Measurements from ENCODE around the gene TRIM31.

DNA sequence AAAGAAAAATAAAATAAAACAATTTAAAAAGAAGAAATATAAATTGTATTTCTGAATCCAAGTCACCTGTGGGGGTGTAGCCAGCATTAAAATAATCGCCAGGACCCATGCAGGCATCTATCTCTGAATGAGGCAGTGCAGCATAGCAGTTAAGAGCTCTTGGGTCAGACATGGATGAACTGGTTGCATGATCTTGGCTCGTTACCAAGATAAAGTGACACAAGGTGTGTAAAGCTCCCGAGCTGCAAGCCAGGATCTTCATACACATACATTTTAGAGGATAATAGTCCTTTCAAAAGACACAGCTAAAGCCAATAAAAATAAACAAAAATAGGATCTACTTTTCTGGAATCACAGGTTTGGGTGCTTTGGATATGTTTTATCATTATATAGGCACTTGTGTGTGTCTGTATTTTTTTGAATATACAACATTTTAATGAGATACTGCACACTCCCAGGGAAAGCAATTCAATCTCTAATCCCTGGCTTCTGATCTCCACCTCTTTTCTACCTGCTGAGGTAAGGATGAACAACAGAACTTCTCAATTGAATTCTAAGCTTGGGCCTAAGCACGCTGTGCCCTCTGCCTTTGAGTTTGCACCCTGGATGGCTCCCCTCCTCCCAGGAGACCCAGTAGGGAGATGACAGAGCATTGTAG lies 39.3 kb upstream of the TRIM31 start:
- TF ChIP-seq EZH2 (IDR thresholded peaks at IDR 0.05): no peak
- TF ChIP-seq POLR2AphosphoS5 (IDR thresholded peaks at IDR 0.05; ENCODE audit: borderline replicate concordance, low read depth, low read length): no peak
- TF ChIP-seq FOXP2 (optimal IDR thresholded peaks at IDR 0.05; ENCODE audit: control extremely low read depth, extremely low read length, insufficient read depth): no peak
